ENCODE results near the gene CRB2.

CRB2 gene

DNA sequence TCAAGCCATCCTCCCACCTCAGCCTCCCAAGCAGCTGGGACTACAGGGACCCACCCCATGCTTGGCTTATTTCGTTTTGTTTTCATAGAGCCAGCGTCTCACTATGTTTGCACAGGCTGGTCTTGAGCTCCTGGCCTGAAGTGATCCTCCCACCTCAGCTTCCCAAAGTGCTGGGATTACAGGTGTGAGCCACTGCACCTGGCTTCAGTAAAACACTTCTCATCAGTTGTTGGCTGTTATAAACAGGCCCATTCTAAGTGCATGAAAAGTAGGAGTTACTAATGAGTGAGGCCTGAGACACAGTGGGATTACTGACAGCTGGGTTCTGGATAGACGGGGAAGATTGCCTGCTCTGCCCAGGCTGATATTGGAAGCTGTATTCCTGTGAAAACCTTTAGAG lies 3.5 kb downstream of the CRB2 start:
- TF ChIP-seq, protein P1, sequence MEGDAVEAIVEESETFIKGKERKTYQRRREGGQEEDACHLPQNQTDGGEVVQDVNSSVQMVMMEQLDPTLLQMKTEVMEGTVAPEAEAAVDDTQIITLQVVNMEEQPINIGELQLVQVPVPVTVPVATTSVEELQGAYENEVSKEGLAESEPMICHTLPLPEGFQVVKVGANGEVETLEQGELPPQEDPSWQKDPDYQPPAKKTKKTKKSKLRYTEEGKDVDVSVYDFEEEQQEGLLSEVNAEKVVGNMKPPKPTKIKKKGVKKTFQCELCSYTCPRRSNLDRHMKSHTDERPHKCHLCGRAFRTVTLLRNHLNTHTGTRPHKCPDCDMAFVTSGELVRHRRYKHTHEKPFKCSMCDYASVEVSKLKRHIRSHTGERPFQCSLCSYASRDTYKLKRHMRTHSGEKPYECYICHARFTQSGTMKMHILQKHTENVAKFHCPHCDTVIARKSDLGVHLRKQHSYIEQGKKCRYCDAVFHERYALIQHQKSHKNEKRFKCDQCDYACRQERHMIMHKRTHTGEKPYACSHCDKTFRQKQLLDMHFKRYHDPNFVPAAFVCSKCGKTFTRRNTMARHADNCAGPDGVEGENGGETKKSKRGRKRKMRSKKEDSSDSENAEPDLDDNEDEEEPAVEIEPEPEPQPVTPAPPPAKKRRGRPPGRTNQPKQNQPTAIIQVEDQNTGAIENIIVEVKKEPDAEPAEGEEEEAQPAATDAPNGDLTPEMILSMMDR (IDR thresholded peaks at IDR 0.05; ENCODE audit: insufficient read depth, missing control alignments), result no peak
- DNase-seq (ENCODE audit: insufficient read length, low spot score), result no peak
- no peak for FAIRE-seq

DNA sequence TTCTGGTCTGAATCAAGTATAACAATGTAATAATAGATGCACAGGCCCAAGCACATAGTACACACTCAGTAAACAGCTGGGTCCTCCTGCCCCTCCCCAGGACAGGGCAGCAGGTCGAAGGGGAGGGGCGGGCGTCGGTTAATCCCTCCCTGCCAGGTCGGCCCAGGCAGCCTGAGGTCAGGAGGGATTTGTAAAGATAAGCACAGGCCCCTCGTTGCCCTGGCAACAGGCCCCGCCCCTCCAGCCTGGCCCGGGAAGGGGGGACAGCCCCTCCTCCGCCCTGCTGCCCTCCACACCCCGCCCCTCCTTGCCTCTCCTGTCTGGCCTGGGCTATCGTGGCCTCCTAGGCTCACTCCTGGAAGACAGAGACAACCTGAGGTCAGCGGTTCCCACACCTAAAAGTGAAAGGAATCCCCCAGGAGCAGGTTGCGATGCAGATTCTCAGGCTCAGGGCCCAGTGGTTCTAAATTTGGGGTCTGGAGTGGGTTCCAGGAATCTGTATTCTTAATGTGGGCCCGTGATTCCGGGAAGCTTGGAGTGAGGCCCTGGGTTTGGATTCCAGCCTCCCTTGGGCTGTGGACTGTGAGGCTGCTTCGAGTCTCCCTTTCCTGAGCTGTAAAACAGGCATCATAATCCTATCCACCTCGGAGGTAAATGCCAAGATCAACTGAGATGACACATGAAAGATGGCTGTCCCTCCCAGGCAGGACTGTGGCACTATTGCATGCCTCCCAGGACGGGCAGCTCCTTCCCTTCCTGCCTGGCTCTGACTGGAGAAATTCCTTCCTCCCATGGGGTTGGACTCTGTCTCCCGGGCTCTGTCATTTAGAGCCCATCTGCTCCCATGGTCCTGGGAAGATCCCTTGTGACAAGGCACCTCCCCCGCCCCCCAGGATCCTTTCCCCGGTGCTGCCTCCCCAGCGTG lies 4.4 kb downstream of the CRB2 start:
- no peak for FAIRE-seq
- TF ChIP-seq, protein P1 (IDR thresholded peaks at IDR 0.05; ENCODE audit: insufficient read depth, missing control alignments), result no peak
- DNase-seq (ENCODE audit: insufficient read length, low spot score), result peak; percentile 92

DNA sequence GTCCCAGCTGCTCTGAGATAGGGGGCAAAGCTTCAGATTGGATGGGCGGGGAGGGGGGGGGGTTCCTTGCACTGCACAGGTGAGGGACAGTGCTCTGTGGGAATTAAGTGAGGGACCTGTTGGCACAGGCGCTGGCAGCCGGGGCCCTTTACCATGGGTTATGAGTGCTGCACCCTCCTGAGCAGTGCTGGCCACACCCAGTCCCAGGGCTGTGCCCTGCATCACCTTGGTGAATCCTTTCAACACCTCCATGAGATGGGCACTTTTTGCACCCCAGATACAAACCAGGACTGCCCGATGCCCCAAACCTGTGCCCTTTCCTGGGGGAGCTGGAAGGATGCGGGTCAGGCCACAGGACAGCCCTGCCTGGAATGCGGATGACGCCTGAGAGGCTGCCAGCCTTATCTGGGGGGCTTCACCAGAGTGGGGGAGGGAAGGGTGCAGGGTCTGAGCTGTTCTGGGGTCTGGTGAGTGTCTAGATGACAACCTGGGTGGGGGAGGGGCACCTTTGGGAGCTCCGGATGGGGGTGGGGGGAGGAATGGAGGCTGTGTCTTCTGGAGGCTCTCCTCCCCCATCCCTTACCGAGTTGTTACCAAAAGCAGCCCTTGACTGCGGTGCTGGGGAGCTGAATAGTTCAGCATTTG lies 5.2 kb downstream of the CRB2 start:
- FAIRE-seq (no peak), DNase-seq (ENCODE audit: insufficient read length, low spot score) (peak; percentile 13)
- TF ChIP-seq, protein P1 (IDR thresholded peaks at IDR 0.05; ENCODE audit: insufficient read depth, missing control alignments), result no peak

DNA sequence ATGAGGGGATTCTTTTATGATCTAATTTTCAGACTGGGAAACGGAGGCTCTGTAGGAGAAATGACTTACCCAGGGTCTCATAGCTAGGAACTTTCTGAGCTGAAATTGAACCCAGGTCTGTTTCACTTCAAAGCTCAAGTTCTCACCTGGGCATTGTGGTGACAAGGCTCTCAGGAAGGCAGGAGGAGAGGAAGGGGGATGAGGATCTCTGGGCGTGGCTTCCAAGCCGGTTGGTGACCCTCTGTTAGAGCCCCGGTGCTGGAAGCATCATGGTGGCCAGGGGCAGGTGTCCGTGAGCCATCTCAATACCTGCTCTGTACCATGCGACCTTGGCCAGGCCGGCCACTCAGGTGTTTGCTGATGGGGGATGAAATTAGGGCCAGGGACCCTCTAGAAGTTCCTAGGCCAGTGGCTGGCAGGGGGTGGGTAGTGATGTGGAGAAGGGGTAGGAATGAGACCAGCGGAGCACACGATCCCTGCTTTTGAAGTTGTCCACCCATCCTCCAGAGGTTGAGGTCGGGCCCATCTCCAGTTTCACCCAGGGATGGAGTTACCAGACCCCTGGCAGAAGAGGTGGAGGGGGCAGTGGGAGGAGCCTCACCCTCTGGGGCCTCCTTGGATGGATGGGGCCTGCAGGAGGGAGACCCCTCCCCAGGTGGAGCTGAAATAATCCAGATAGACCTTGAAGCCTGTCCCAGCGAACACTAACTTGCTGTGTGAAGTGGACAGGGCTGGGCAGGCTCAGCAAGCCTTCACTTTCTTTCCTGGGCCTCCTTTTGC lies 5.9 kb downstream of the CRB2 start:
- no peak for DNase-seq (ENCODE audit: insufficient read length, low spot score)
- no peak for FAIRE-seq
- TF ChIP-seq, protein P1 (IDR thresholded peaks at IDR 0.05; ENCODE audit: insufficient read depth, missing control alignments), result no peak

DNA sequence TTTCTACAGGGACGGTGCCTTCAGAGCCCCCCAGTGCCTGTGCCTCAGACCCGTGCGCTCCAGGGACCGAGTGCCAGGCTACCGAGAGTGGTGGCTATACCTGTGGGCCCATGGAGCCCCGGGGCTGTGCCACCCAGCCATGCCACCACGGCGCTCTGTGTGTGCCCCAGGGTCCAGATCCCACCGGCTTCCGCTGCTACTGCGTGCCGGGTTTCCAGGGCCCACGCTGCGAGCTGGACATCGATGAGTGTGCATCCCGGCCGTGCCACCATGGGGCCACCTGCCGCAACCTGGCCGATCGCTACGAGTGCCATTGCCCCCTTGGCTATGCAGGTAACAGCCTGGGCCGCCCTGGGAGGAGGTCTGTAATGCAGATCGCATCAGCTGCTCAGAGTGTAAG lies 6.9 kb downstream of the CRB2 start:
- no peak for FAIRE-seq
- TF ChIP-seq, protein P1 (IDR thresholded peaks at IDR 0.05; ENCODE audit: insufficient read depth, missing control alignments), result no peak
- DNase-seq (ENCODE audit: insufficient read length, low spot score), result no peak

DNA sequence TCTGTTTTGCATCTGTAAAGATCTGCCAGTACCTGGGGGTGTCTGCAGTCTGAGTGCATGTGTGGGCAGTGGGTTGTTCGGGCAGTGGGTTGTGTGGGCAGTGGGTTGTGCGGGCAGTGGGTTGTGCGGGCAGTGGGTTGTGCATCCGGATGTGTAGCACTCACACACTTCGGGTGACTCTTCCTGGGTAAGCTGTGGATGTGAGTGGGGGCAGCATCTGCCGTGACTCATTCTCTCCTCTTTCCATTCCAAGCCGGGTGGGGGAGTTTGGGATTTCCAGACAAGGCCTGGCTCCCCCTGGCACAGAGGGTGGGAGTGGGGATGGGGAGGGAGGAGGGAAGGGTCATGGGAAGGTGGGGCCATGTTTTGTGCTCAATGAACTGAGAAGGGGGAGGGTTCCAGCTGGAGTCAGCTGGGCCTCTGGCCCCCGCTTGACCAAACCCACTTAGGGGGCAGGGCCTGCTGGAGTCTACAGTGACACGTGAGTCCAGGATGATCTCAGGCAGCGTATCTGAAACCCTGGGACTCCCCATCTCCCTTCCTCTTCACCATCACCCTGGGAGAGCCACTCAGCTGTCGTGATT lies 8.3 kb downstream of the CRB2 start:
- FAIRE-seq (no peak), DNase-seq (ENCODE audit: insufficient read length, low spot score) (peak; percentile 12)
- TF ChIP-seq, protein P1 (IDR thresholded peaks at IDR 0.05; ENCODE audit: insufficient read depth, missing control alignments), result no peak
